Adrenal gland (tissue), 5 donors: ENCODE results near the gene MAP2K5.

Source experiments
- POLR2A ChIP-seq, 2 donors: fragments of 450-650 bp; IDR thresholded peaks; one replicate each; pipeline ENCODE4 v1.6.1; 2017; ENCODE audit warnings: antibody characterized with exemption in 2 of 2, mild to moderate bottlenecking in 2 of 2, moderate library complexity in 1 of 2
- TF ChIP-seq, protein P1 (sequence below), 6 experiments: fragments of 450-650 bp in 4 of 6; fragments of 200-600 bp in 2 of 6; sonication (generic) in 1 of 6; IDR thresholded peaks; 1 replicate in 5 of 6; 2 replicates in 1 of 6; pipeline versions ENCODE4 v1.5.1 to v1.8.0; 2016 to 2021; ENCODE audit warnings: antibody characterized with exemption in 6 of 6, mild to moderate bottlenecking in 2 of 6, moderate library complexity in 1 of 6
- donor health status: DM: no; HTN: no; CAD: no.

DNA sequence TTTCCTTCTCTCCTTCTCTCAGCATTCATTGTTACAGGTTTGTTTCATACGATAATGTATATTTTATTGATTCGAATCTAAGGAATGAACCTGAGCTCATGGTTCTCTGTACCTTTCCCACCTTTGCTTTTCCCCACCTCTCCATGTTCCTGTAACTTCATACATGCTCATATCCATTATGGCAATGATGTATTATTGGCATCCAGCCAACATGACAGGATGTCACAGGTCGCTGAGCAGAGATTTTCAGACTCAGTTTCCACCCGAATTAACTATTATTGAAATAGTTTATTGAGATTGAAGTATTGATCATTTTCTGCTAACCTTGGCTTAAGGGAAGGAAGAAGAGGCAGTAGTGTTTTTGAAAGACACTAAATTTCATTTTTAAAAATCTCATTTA, 64.8 kb downstream of the MAP2K5 start:
- TF ChIP-seq, protein P1, sequence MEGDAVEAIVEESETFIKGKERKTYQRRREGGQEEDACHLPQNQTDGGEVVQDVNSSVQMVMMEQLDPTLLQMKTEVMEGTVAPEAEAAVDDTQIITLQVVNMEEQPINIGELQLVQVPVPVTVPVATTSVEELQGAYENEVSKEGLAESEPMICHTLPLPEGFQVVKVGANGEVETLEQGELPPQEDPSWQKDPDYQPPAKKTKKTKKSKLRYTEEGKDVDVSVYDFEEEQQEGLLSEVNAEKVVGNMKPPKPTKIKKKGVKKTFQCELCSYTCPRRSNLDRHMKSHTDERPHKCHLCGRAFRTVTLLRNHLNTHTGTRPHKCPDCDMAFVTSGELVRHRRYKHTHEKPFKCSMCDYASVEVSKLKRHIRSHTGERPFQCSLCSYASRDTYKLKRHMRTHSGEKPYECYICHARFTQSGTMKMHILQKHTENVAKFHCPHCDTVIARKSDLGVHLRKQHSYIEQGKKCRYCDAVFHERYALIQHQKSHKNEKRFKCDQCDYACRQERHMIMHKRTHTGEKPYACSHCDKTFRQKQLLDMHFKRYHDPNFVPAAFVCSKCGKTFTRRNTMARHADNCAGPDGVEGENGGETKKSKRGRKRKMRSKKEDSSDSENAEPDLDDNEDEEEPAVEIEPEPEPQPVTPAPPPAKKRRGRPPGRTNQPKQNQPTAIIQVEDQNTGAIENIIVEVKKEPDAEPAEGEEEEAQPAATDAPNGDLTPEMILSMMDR (IDR thresholded peaks at IDR 0.05) = no peak
- TF ChIP-seq POLR2A (IDR thresholded peaks at IDR 0.05) = no peak
